Stomach (tissue), 4 donors: ENCODE measurements around the gene CEP72.

Source experiments
- EP300 ChIP-seq: sonication (generic); formaldehyde crosslinking; IDR thresholded peaks from one replicate; pipeline ENCODE4 v1.6.1; 2017; ENCODE audit warnings: antibody characterized with exemption
- POLR2A ChIP-seq, 4 donors: fragments of 450-650 bp; IDR thresholded peaks; one replicate each; pipeline ENCODE4 v1.6.1; 2016; ENCODE audit warnings: antibody characterized with exemption in 4 of 4, control low read depth in 2 of 4, mild to moderate bottlenecking in 1 of 4, moderate library complexity in 1 of 4
- POLR2AphosphoS5 ChIP-seq, 3 donors: sonication (generic); formaldehyde crosslinking; IDR thresholded peaks; one replicate each; pipeline ENCODE4 v1.6.1; 2016; ENCODE audit warnings: antibody characterized with exemption in 3 of 3
- TF ChIP-seq, protein P1 (sequence below), 7 experiments: fragments of 450-650 bp in 4 of 7; fragments of 200-600 bp in 3 of 7; sonication (generic) in 3 of 7; IDR thresholded peaks; one replicate each; pipeline ENCODE4 v1.5.1; 2016 to 2019; ENCODE audit warnings: antibody characterized with exemption in 7 of 7, control low read depth in 2 of 7, mild to moderate bottlenecking in 1 of 7

DNA sequence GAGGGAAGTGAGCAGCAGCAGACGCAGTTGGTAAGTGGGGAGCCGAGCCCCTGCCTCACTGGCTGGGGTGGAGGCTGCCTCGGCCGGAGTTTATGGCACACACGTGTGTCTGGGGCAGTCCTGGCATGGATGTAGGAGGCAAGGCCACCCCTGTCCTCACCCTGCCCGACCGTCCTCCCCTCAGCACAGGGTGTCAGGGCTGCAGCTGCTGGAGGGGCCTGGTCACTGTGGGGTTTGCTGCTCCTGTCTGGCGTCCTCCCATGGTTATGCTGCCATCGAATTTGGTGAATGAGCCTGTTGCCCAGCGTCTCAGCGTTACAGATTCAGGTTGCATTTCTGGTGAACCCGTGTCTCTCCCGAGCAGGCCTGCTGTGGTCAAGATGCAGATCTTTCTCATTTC, 32.4 kb downstream of the CEP72 start:
- TF ChIP-seq POLR2AphosphoS5 (IDR thresholded peaks at IDR 0.05) (no peak), POLR2A (IDR thresholded peaks at IDR 0.05) (no peak), EP300 (no peak)
- TF ChIP-seq, protein P1, sequence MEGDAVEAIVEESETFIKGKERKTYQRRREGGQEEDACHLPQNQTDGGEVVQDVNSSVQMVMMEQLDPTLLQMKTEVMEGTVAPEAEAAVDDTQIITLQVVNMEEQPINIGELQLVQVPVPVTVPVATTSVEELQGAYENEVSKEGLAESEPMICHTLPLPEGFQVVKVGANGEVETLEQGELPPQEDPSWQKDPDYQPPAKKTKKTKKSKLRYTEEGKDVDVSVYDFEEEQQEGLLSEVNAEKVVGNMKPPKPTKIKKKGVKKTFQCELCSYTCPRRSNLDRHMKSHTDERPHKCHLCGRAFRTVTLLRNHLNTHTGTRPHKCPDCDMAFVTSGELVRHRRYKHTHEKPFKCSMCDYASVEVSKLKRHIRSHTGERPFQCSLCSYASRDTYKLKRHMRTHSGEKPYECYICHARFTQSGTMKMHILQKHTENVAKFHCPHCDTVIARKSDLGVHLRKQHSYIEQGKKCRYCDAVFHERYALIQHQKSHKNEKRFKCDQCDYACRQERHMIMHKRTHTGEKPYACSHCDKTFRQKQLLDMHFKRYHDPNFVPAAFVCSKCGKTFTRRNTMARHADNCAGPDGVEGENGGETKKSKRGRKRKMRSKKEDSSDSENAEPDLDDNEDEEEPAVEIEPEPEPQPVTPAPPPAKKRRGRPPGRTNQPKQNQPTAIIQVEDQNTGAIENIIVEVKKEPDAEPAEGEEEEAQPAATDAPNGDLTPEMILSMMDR (IDR thresholded peaks at IDR 0.05): no peak
